Hepatocyte (in vitro differentiated cells): ENCODE measurements around the gene LPP.
A peak's percentile ranks its signal among the peaks of the same experiment; 100 is the strongest.

Experiments
- EZH2phosphoT487 ChIP-seq: fragments of 200-600 bp; sonication (generic); IDR thresholded peaks from one replicate; pipeline ENCODE4 v1.6.1; 2018; ENCODE audit warnings: antibody characterized with exemption, mild to moderate bottlenecking, low read depth, moderate library complexity; ENCODE audit not compliant: unreplicated experiment, severe bottlenecking
- TF ChIP-seq, protein P1 (sequence below): fragments of 200-600 bp; sonication (generic); IDR thresholded peaks from 2 replicates; pipeline ENCODE4 v1.5.1; 2016; ENCODE audit warnings: antibody characterized with exemption, mild to moderate bottlenecking; ENCODE audit not compliant: poor library complexity

DNA sequence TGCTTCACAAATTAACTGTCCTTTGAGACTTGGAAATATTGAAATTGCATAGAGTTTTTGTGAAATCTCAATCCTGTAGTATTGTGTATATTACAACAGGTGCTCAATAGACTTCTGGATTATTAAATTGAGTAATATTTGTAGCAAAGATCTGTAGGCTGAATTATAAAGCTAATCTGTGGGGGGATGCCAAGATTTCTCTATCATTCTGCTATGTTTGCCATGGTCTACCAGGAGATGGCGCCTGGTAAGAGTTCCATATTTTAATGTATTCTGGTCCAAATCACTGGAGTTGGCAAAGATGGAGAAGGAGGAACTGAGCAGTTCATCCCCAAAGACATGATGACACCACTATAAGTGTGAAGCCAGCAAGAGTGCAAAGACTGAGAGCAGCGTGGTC is 676.9 kb downstream of the LPP start:
- TF ChIP-seq, protein P1, sequence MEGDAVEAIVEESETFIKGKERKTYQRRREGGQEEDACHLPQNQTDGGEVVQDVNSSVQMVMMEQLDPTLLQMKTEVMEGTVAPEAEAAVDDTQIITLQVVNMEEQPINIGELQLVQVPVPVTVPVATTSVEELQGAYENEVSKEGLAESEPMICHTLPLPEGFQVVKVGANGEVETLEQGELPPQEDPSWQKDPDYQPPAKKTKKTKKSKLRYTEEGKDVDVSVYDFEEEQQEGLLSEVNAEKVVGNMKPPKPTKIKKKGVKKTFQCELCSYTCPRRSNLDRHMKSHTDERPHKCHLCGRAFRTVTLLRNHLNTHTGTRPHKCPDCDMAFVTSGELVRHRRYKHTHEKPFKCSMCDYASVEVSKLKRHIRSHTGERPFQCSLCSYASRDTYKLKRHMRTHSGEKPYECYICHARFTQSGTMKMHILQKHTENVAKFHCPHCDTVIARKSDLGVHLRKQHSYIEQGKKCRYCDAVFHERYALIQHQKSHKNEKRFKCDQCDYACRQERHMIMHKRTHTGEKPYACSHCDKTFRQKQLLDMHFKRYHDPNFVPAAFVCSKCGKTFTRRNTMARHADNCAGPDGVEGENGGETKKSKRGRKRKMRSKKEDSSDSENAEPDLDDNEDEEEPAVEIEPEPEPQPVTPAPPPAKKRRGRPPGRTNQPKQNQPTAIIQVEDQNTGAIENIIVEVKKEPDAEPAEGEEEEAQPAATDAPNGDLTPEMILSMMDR: peak; percentile 21
- TF ChIP-seq EZH2phosphoT487: no peak
